Bone marrow (tissue), 2 donors: ENCODE data around the gene PPP2R2C.

Source experiments
- DNase-seq, 2 donors: peaks; one replicate each; lab custom pipeline; 2025; lab: John Stamatoyannopoulos, UW

Gene PPP2R2C

GRCh38 chr4:6472387-6473263 lies at the start of gene PPP2R2C:
TSS of gene PPP2R2C (minus strand) at chr4:6472614. CDS start at chr4:6472229, 385 bp downstream.
- DNase-seq: no peak

GRCh38 chr4:6520978-6521377 lies 48.6 kb upstream of the PPP2R2C start:
- no peak for DNase-seq

GRCh38 chr4:6520051-6520636 lies 47.7 kb upstream of the PPP2R2C start:
- no peak for DNase-seq

- no peak for DNase-seq
These were observed 44.8 kb upstream of the PPP2R2C start for GRCh38 chr4:6517171-6517570.

- no peak for DNase-seq
These were observed 44.3 kb upstream of the PPP2R2C start for GRCh38 chr4:6516762-6517161.

GRCh38 chr4:6516281-6516680 lies 43.9 kb upstream of the PPP2R2C start:
- DNase-seq: no peak

GRCh38 chr4:6513678-6514077 lies 41.3 kb upstream of the PPP2R2C start:
- DNase-seq: no peak

GRCh38 chr4:6509587-6509986 lies 37.2 kb upstream of the PPP2R2C start:
- DNase-seq: no peak

- no peak for DNase-seq
These were observed 34.9 kb upstream of the PPP2R2C start for GRCh38 chr4:6507345-6507744.

- no peak for DNase-seq
These were observed 34.3 kb upstream of the PPP2R2C start for GRCh38 chr4:6506616-6507140.

- no peak for DNase-seq
These were observed 32.6 kb upstream of the PPP2R2C start for GRCh38 chr4:6504900-6505496.

GRCh38 chr4:6502747-6503465 lies 30.5 kb upstream of the PPP2R2C start:
- DNase-seq: no peak

- no peak for DNase-seq
These were observed 29.7 kb upstream of the PPP2R2C start for GRCh38 chr4:6502147-6502546.

- DNase-seq: no peak
These were observed 28.8 kb upstream of the PPP2R2C start for GRCh38 chr4:6501171-6501570.

GRCh38 chr4:6500481-6501140 lies 28.2 kb upstream of the PPP2R2C start:
- no peak for DNase-seq

- no peak for DNase-seq
These were observed 26.8 kb upstream of the PPP2R2C start for GRCh38 chr4:6499238-6499600.

- no peak for DNase-seq
These were observed 26.3 kb upstream of the PPP2R2C start for GRCh38 chr4:6498511-6499237.

- no peak for DNase-seq
These were observed 25.4 kb upstream of the PPP2R2C start for GRCh38 chr4:6497796-6498195.

GRCh38 chr4:6495736-6496135 lies 23.3 kb upstream of the PPP2R2C start:
- DNase-seq: no peak

- DNase-seq: no peak
These were observed 22.8 kb upstream of the PPP2R2C start for GRCh38 chr4:6495296-6495590.
